ENCODE results near the gene UBE2E1.

UBE2E1 gene

GRCh38 chr3:23938688-23939087 is 132.9 kb downstream of the UBE2E1 start:
- DNase-seq (ENCODE audit: low spot score): no peak
- TF ChIP-seq CTCF (IDR thresholded peaks at IDR 0.05; ENCODE audit: extremely low read depth, insufficient read depth, missing control alignments): no peak
- in situ Hi-C loops (cut with MboI; ENCODE audit: low pct_unique_long_range_greater_than_20kb, low sequenced_read_pairs, unreplicated experiment): no loop called here

GRCh38 chr3:23940775-23941174 is 135.0 kb downstream of the UBE2E1 start:
- in situ Hi-C loops (cut with MboI; ENCODE audit: low pct_unique_long_range_greater_than_20kb, low sequenced_read_pairs, unreplicated experiment): no loop called here
- DNase-seq (ENCODE audit: low spot score): no peak
- TF ChIP-seq CTCF (IDR thresholded peaks at IDR 0.05; ENCODE audit: extremely low read depth, insufficient read depth, missing control alignments): no peak

Measured in GM13977 (cell line).